ENCODE data around the gene SSH2.

DNA sequence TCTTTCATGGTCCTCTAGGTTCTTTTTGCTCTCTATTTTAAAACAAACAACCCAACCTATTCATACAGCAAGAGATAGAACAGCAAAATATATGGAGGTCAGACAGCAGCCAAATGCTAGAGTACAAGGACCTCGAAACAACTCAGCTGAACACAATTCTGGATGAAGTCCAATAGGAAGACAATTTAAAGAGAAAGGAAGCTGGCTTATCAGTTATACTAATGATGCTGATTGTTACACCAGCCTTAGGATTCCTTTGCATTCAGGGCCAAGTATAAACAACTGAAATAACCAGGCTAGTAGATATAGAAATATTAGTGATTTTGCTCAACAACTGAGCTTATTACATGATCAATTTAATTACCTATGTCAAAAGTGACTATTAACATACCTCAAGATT, 2.5 kb downstream of the SSH2 start:
- TF ChIP-seq CTCF (conservative IDR thresholded peaks at IDR 0.05; ENCODE audit: low read depth, low read length) (no peak), EZH2 (IDR thresholded peaks at IDR 0.05; ENCODE audit: low read length, unreplicated experiment) (no peak), EZH2phosphoT487 (IDR thresholded peaks at IDR 0.05; ENCODE audit: borderline replicate concordance, low read length) (no peak)

All from PC-3 (cell line).